Heart left ventricle (tissue), 16 donors: ENCODE data around the gene SLC12A4. TPM values are rescaled to one million over a fixed set of nuclear protein-coding genes. Genes with fewer than 3 reads are reported as not detected.
"Not testable (repeated sequence)": the region's sequence is repeated elsewhere in the genome, so short reads cannot be mapped to it uniquely, and the experiment has no call there.

ENCODE experiments used
- ATAC-seq, 4 donors: fragments of 200-7000 bp; cut with Tn5 transposase; one replicate each; pipeline ENCODE4 v1.9.1; 2020 to 2022; ENCODE audit warnings: moderate library complexity in 4 of 4, mild to moderate bottlenecking in 3 of 4, moderate number of reproducible peaks in 1 of 4
- DNase-seq, 5 donors: peaks; one replicate each; pipeline ENCODE4 v3.0.0-alpha.2; 2020
- H3K27ac ChIP-seq, 12 donors: fragments of 200-600 bp; sonication (generic) in 4 of 12; one replicate each; pipeline versions ENCODE4 v1.5.0 to v1.8.0; 2016 to 2022; ENCODE audit warnings: mild to moderate bottlenecking in 2 of 12
- H3K27me3 ChIP-seq, 9 donors: fragments of 200-600 bp; sonication (generic) in 2 of 9; one replicate each; pipeline versions ENCODE4 v1.5.1 to v1.8.0; 2016 to 2022; ENCODE audit warnings: mild to moderate bottlenecking in 3 of 9
- H3K36me3 ChIP-seq, 9 donors: fragments of 200-600 bp; sonication (generic) in 2 of 9; one replicate each; pipeline versions ENCODE4 v1.5.0 to v1.8.0; 2018 to 2022; ENCODE audit warnings: mild to moderate bottlenecking in 2 of 9
- H3K4me1 ChIP-seq, 12 donors: fragments of 200-600 bp; sonication (generic) in 4 of 12; one replicate each; pipeline versions ENCODE4 v1.5.0 to v1.8.0; 2016 to 2022; ENCODE audit warnings: mild to moderate bottlenecking in 3 of 12
- H3K4me3 ChIP-seq, 12 donors: fragments of 200-600 bp; sonication (generic) in 4 of 12; one replicate each; pipeline versions ENCODE4 v1.5.0 to v1.8.0; 2017 to 2022; ENCODE audit warnings: mild to moderate bottlenecking in 9 of 12, moderate library complexity in 4 of 12
- H3K9me3 ChIP-seq, 12 donors: fragments of 200-600 bp; sonication (generic) in 4 of 12; one replicate each; pipeline versions ENCODE4 v1.5.0 to v1.8.0; 2016 to 2022; ENCODE audit warnings: mild to moderate bottlenecking in 1 of 12
- CTCF ChIP-seq, 12 donors: fragments of 200-600 bp; sonication (generic) in 4 of 12; IDR thresholded peaks; one replicate each; pipeline versions ENCODE4 v1.5.0 to v1.8.0; 2018 to 2022; ENCODE audit warnings: antibody characterized with exemption in 12 of 12, mild to moderate bottlenecking in 5 of 12
- POLR2A ChIP-seq, 2 donors: fragments of 450-650 bp; IDR thresholded peaks; one replicate each; pipeline ENCODE4 v1.6.1; 2017; ENCODE audit warnings: antibody characterized with exemption in 2 of 2, mild to moderate bottlenecking in 2 of 2, moderate library complexity in 2 of 2
- WGBS, 4 donors: extraction: QIAGEN DNeasy Blood & Tissue Kit in 2 of 4; methylation state at CpG; one replicate each; pipeline versions ENCODE4 v1.1.5 to v1.1.7; 2013 to 2018; 5-methylcytosine and 5-hydroxymethylcytosine counted together
- intact Hi-C, 10 donors: fragments of 100-400 bp; cut with DNase I; formaldehyde crosslinking; loops; one replicate each; pipeline versions ENCODE4 v1.11.1 to v1.14.2; 2022
- polyA plus RNA-seq, 2 donors: library from polyadenylated mRNA; stranded (reverse); fragments of 200-250 nt; gene quantifications; one replicate each; pipeline ENCODE4 v1.2.3, GENCODE V29; 2013
- total RNA-seq, 9 donors: library from RNA; depleted of rRNA in 2 of 9; stranded (reverse); fragments of >200 nt in 2 of 9; fragmentation: NEBNext Ultra II Directional in 3 of 9; extraction: Animal tissue kit (Norgen Biotek cat#: 25700) in 3 of 9; gene quantifications; one replicate each; pipeline versions ENCODE4 v1.1.0 to v1.2.4, GENCODE V29; 2016 to 2023
- donor health status: ischemic (EF 13 %, LVEDD 7.1; RV severe dilation, severe dysfunction).
- donor health status: healthy with polysubstance abuse.
- donor health status: DM: no; HTN: yes; CAD: no.
- donor health status: DM: no; HTN: no; CAD: no.
- donor health status: ischemic (EF 25% LVEDD 6.9; RV normal size, moderate dysfunction).
- donor health status: ischemic (EF 25% LVEDD 5.7; RV mildly dilated, moderate dysfunction).
- donor health status: healthy.
- donor health status: DM: yes; HTN: yes; CAD: no.
- donor health status: ischemic (EF 35%, LVEDD 5.7; RV mildly dilated, moderate dysfunction).
- donor health status: nonischemic (EF 11% LVEDD 7.7; RV severe dilation, severe dysfunction).
- donor health status: DM: yes; HTN: yes; CAD: no.
- donor health status: PGD.
- donor health status: ischemic (EF 29% LVEDD 5.4; RV normal size, mild dysfunction).
- donor health status: nonischemic (EF 23%, LVEDD 6.1; RV moderate dilation, normal function).

The SLC12A4 gene
- total and polyA plus RNA-seq, 11 donors = 64.6 to 92.2 (median 85.9) TPM

- H3K9me3 ChIP-seq = no peaks in the 10 kb centered on the region
- H3K36me3 ChIP-seq = peaks cover 0 to under 1% (median 0%) of the 10 kb centered on the region in 9 donors
- H3K4me1 ChIP-seq = peaks cover 0 to 64% (median 19%) of the 10 kb centered on the region in 12 donors
- no peak for DNase-seq
- H3K4me3 ChIP-seq = no peak overlapping the region
- no peak for ATAC-seq
- 93 to 97% (median 94%) methylated on average over 5 of the region's 5 CpGs for WGBS, 4 donors
- intact Hi-C loops = loop anchor here in 3 of 10 donors (10.0 kb wide), 2 partner anchors 48 to 228 kb away; no protein-coding TSS in a partner anchor
- H3K27ac ChIP-seq = no peak overlapping the region
- H3K27me3 ChIP-seq = no peaks in the 10 kb centered on the region
- TF ChIP-seq CTCF (IDR thresholded peaks at IDR 0.05) = no peak
- no peak for TF ChIP-seq POLR2A (IDR thresholded peaks at IDR 0.05)
Measured at GRCh38 chr16:67996666-67997065, 28.2 kb upstream of the SLC12A4 start.

- 82 to 91% (median 90%) methylated on average over 5 of the region's 5 CpGs for WGBS, 4 donors
- peak overlapping the region in 1 of 12 donors; percentile 28 for H3K27ac ChIP-seq
- no peak for DNase-seq
- no peak overlapping the region for H3K4me3 ChIP-seq
- H3K36me3 ChIP-seq = peaks cover 0 to 11% (median 0%) of the 10 kb centered on the region in 9 donors
- peaks cover 0 to 52% (median 16%) of the 10 kb centered on the region in 12 donors for H3K4me1 ChIP-seq
- TF ChIP-seq POLR2A (IDR thresholded peaks at IDR 0.05) (no peak), CTCF (IDR thresholded peaks at IDR 0.05) (no peak)
- no peaks in the 10 kb centered on the region for H3K27me3 ChIP-seq
- intact Hi-C loops = loop anchor here in 3 of 10 donors (10.0 kb wide), 2 partner anchors 49 to 229 kb away; no protein-coding TSS in a partner anchor
- no peaks in the 10 kb centered on the region for H3K9me3 ChIP-seq
- ATAC-seq = no peak
Measured at GRCh38 chr16:67995423-67995822, 27.0 kb upstream of the SLC12A4 start.

GRCh38 chr16:67994040-67994408, 25.6 kb upstream of the SLC12A4 start:
- Histone ChIP-seq H3K4me3 (peak overlapping the region in 4 of 12 donors; percentile 35 to 54 (median 49)), H3K4me1 (peaks cover 0 to 38% (median 9%) of the 10 kb centered on the region in 12 donors), H3K36me3 (peaks cover 0 to 13% (median 0%) of the 10 kb centered on the region in 9 donors), H3K27ac (peak overlapping the region in 11 of 12 donors; percentile 67 to 88 (median 82))
- ATAC-seq = peak in 2 of 4 donors; percentile 8 to 38
- intact Hi-C loops = loop anchor here in 6 of 10 donors (5.0 to 10.0 kb wide), 6 partner anchors 48 to 238 kb away; no protein-coding TSS in a partner anchor
- not testable (repeated sequence) for H3K27me3 ChIP-seq, H3K9me3 ChIP-seq, DNase-seq
- 50 to 67% (median 63%) methylated on average over 4 to 6 of the region's 6 CpGs; no CpG with 5 or more reads in 1 of the 4 donors for WGBS, 4 donors

- intact Hi-C loops = loop anchor here (1.0 to 10.0 kb wide), 9 partner anchors 47 to 239 kb away; no protein-coding TSS in a partner anchor
- WGBS, 4 donors = 5 to 18% (median 12%) methylated on average over 15 to 39 of the region's 39 CpGs
- peak in 1 of 2 donors; percentile 29 for TF ChIP-seq POLR2A (IDR thresholded peaks at IDR 0.05)
- TF ChIP-seq CTCF (IDR thresholded peaks at IDR 0.05) = peak; percentile 97 to 100 (median 100)
Measured at GRCh38 chr16:67993207-67994039, 25.0 kb upstream of the SLC12A4 start.

More at GRCh38 chr16:67993207-67994039, 25.0 kb upstream of the SLC12A4 start:
- H3K4me3 ChIP-seq = peak overlapping the region in 10 of 12 donors; percentile 3 to 54 (median 47)
- DNase-seq (peak; percentile 83 to 92 (median 88)), ATAC-seq (peak; percentile 90 to 95 (median 94))
- peak overlapping the region; percentile 43 to 88 (median 81) for H3K27ac ChIP-seq
- no peaks in the 10 kb centered on the region for H3K9me3 ChIP-seq
- H3K36me3 ChIP-seq = peaks cover 0 to 13% (median 0%) of the 10 kb centered on the region in 9 donors
- no peaks in the 10 kb centered on the region for H3K27me3 ChIP-seq
- peaks cover 0 to 36% (median 9%) of the 10 kb centered on the region in 12 donors for H3K4me1 ChIP-seq
